ENCODE results near the gene LTB4R. TPM values are rescaled to one million over a fixed set of nuclear protein-coding genes. Genes with fewer than 3 reads are reported as not detected.
A peak's percentile ranks its signal among the peaks of the same experiment; 100 is the strongest.

The LTB4R gene, protein sequence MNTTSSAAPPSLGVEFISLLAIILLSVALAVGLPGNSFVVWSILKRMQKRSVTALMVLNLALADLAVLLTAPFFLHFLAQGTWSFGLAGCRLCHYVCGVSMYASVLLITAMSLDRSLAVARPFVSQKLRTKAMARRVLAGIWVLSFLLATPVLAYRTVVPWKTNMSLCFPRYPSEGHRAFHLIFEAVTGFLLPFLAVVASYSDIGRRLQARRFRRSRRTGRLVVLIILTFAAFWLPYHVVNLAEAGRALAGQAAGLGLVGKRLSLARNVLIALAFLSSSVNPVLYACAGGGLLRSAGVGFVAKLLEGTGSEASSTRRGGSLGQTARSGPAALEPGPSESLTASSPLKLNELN
- 11.1 and 13.4 TPM in 2 replicates for total RNA-seq (2014; rRNA removed; shearing (Covaris generic))
- 102 and 176 TPM in 2 replicates for polyA plus RNA-seq (2014; cell fraction: nucleus; rRNA removed)

DNA sequence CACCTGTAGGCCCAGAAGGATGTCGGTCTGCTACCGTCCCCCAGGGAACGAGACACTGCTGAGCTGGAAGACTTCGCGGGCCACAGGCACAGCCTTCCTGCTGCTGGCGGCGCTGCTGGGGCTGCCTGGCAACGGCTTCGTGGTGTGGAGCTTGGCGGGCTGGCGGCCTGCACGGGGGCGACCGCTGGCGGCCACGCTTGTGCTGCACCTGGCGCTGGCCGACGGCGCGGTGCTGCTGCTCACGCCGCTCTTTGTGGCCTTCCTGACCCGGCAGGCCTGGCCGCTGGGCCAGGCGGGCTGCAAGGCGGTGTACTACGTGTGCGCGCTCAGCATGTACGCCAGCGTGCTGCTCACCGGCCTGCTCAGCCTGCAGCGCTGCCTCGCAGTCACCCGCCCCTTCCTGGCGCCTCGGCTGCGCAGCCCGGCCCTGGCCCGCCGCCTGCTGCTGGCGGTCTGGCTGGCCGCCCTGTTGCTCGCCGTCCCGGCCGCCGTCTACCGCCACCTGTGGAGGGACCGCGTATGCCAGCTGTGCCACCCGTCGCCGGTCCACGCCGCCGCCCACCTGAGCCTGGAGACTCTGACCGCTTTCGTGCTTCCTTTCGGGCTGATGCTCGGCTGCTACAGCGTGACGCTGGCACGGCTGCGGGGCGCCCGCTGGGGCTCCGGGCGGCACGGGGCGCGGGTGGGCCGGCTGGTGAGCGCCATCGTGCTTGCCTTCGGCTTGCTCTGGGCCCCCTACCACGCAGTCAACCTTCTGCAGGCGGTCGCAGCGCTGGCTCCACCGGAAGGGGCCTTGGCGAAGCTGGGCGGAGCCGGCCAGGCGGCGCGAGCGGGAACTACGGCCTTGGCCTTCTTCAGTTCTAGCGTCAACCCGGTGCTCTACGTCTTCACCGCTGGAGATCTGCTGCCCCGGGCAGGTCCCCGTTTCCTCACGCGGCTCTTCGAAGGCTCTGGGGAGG lies at the start of gene LTB4R:
Gene LTB4R (plus strand): TSS at position 857 of the 959 bp plus-strand sequence. CDS start 4,150 bp downstream, outside the sequence.
- DNase-seq (ENCODE audit: extremely low read depth, low read depth), result no peak

- DNase-seq (ENCODE audit: extremely low read depth, low read depth), result no peak
Observed at GRCh38 chr14:24261969-24262327, 49.4 kb upstream of the LTB4R start.

GRCh38 chr14:24262821-24263733 lies 48.2 kb upstream of the LTB4R start, which contains the start of gene TGM1:
Gene TGM1, minus strand, starts transcription at chr14:24263177. Its CDS starts 825 bp downstream, at chr14:24262352.
- DNase-seq (ENCODE audit: extremely low read depth, low read depth), result no peak

DNA sequence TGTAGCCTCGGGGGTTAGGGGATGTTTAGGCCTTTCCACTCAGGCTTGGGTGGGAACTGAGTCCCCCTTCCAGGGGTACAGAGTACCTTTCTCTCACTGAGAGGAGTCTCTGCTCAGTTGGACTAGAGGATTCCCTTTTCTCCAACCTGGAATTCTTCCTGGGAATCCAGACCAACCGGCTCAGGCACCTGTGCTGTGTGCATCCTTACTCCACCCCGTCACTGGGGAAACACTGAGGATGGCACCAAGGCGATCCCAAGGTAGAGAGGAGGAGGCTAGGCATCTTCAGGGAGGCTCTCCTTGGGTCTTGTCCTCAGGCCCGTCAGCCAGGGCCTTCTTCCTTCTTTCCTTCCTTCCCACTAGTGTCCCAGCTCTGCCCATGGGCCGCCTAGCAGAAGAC lies 47.5 kb upstream of the LTB4R start:
- no peak for DNase-seq (ENCODE audit: extremely low read depth, low read depth)

DNA sequence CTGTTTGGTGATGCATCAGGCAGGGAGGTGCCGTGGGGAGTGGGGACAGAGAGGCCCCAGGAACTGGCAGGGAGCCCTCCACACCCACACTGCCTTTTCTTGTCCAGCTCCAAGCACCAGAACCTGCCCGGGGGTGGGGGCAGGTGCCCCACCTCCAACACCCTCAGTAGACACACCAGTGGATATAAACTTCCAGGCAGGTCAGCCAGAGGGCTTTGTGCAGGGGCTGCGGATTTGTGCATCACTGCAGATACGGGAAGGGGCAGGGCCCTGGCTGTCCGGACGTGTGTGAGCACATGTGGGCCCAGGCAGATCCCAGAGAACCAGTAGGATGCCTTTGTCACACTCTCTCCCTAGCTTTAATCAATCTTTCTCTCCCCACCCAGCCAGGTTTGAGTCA lies 47.0 kb upstream of the LTB4R start:
- DNase-seq (ENCODE audit: extremely low read depth, low read depth), result no peak

DNA sequence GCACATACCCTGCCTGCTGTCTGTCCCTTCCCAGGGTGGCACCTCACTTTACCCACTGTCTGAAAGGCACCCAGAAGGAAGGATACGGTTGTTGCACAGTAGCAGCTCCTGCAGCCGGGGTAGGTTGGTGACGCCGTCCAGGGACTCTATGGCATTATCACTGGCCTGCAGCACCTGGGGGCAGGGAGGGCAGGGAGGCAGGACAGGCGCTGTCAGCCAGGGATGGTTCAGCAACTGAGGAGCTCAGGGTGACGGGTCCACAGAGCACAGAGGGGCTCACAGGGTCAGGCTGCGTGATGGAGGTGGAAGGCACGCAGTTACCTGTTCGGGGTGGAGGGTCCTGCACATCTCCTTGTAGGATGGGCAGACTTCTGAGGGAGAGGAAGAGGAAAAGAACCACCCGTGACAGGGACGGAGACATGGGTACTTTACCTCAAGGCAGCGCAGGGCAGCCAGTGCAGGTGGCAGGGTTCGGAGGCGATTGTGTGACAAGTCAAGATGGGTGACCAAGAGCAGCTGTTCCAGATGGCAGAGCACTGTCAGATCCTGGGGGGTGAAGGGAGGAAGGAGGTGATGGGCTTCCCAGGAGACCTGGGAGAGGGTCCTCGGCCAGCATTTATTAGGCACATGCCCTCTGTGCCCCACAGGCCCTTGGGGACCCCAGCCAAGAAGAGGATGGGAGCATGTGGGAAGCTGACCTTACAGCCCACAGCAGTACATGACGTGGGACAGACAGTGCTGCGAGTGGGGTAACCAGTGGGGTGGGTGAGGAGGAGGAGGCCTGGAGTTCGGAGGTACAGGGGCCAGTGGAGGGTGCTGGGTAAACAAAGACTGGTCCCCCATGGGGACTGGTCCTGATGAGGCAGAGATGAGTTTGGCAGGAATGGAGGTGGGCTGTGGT lies 44.7 kb upstream of the LTB4R start:
- no peak for DNase-seq (ENCODE audit: extremely low read depth, low read depth)

- no peak for DNase-seq (ENCODE audit: extremely low read depth, low read depth)
Observed at GRCh38 chr14:24267516-24267915, 43.8 kb upstream of the LTB4R start.

DNA sequence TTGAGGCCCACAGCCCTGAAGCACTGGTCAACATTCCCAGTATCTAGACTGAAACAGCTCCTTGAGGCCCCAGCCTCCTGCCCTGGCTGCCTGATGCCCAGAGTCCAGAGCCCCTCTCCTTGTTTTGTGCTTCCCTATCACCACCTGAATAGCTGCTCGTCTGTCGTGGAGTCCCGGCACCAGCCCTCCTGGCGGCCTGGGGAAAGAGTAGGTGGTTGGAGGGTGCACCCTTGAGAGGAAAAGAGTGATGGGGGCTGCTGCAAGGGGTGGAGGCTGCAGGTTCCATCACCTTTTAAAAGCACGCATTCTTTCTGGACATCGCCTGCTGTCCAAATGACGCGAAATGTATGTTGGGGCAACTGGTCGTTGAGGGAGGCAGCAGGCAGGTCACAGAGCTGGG lies 43.1 kb upstream of the LTB4R start:
- no peak for DNase-seq (ENCODE audit: extremely low read depth, low read depth)

DNA sequence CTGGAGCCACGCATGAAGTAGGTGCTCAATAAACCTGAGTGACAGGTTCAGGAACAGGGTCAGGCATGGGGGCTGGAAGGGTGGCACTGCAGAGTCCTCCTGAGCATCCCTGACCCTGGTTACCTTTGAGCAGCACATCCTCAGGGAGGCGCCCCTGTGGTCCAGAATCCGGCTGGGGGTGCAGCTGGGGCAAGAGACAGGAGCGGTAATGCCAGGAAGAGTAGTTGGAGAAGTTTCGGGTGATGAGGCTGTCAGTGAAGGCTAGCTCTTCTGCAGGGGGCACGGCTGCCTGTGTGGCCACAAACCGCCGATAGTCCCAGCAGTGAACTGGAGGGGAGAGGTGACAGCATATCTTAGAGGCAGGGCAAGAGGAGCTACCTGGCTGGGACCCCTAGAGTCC lies 41.9 kb upstream of the LTB4R start:
- DNase-seq (ENCODE audit: extremely low read depth, low read depth), result no peak

GRCh38 chr14:24269910-24270536 lies 41.3 kb upstream of the LTB4R start:
- no peak for DNase-seq (ENCODE audit: extremely low read depth, low read depth)

GRCh38 chr14:24270537-24271133 lies 40.7 kb upstream of the LTB4R start:
- DNase-seq (ENCODE audit: extremely low read depth, low read depth), result no peak

- DNase-seq (ENCODE audit: extremely low read depth, low read depth), result peak; percentile 82
Observed at GRCh38 chr14:24271134-24271833, 40.0 kb upstream of the LTB4R start, which contains the start of gene RABGGTA. Gene RABGGTA, minus strand, starts transcription at chr14:24271597. Its CDS starts 482 bp downstream, at chr14:24271115.

- DNase-seq (ENCODE audit: extremely low read depth, low read depth), result no peak
Observed at GRCh38 chr14:24271834-24272263, 39.5 kb upstream of the LTB4R start.

- DNase-seq (ENCODE audit: extremely low read depth, low read depth), result no peak
Observed at GRCh38 chr14:24272467-24272866, 38.8 kb upstream of the LTB4R start.

GRCh38 chr14:24273422-24273998 lies 37.8 kb upstream of the LTB4R start:
- DNase-seq (ENCODE audit: extremely low read depth, low read depth), result no peak

- no peak for DNase-seq (ENCODE audit: extremely low read depth, low read depth)
Observed at GRCh38 chr14:24274101-24274543, 37.2 kb upstream of the LTB4R start.

DNA sequence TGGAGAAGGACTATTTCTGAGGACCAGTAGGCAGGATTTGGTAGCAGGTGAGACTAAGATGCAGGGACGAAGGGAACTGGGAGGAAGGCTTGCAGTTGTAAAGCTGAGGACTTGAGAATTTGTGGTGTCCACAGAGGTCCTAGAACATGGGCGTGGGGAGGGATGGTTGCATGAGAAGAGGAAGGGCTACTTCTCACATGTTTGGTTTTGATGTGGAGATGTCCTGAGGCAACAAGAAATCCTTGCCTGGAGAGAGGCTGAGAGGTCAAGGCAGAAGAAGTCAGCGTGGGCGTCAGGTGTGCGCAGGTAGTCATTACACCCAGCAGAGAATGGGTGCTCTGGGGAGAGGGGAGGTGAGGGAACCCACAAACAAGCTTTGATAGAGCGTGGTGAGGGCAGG lies 34.2 kb upstream of the LTB4R start:
- no peak for DNase-seq (ENCODE audit: extremely low read depth, low read depth)

All from NCI-H460 (cell line).